ENCODE results near the gene NFYA. TPM values are rescaled to one million over a fixed set of nuclear protein-coding genes. Genes with fewer than 3 reads are reported as not detected.
"Not testable (repeated sequence)": the region's sequence is repeated elsewhere in the genome, so short reads cannot be mapped to it uniquely, and the experiment has no call there.

Gene NFYA
- total and polyA plus RNA-seq, 4 donors: 21.8 to 30.8 (median 27.7) TPM

- H3K36me3 ChIP-seq (ENCODE audit: control insufficient read depth, insufficient read depth, low read length): peaks cover 27% of the 10 kb centered on the region
- peak in 1 of 6 donors; percentile 29 for DNase-seq (ENCODE audit: low read depth in 4 of 6, low spot score in 6 of 6)
- no peaks in the 10 kb centered on the region for H3K9me3 ChIP-seq (ENCODE audit: control insufficient read depth, insufficient read depth, low read length)
- 62% methylated on average over 1 of the region's 3 CpGs for WGBS (ENCODE audit: insufficient coverage)
- no peaks in the 10 kb centered on the region for H3K4me1 ChIP-seq (ENCODE audit: control insufficient read depth, insufficient read depth, low read length)
- no peak overlapping the region for H3K27ac ChIP-seq (ENCODE audit: low read depth, low read length)
- no peak overlapping the region for H3K4me3 ChIP-seq (ENCODE audit: low read depth, low read length)
- H3K27me3 ChIP-seq (ENCODE audit: control insufficient read depth, insufficient read depth, low read length): no peaks in the 10 kb centered on the region
Measured at GRCh38 chr6:41098366-41098765, 25.6 kb downstream of the NFYA start.

- Histone ChIP-seq H3K27ac (ENCODE audit: low read depth, low read length) (no peak overlapping the region), H3K4me1 (ENCODE audit: control insufficient read depth, insufficient read depth, low read length) (no peaks in the 10 kb centered on the region), H3K36me3 (ENCODE audit: control insufficient read depth, insufficient read depth, low read length) (peaks cover 10% of the 10 kb centered on the region), H3K9me3 (ENCODE audit: control insufficient read depth, insufficient read depth, low read length) (no peaks in the 10 kb centered on the region), H3K4me3 (ENCODE audit: low read depth, low read length) (no peak overlapping the region), H3K27me3 (ENCODE audit: control insufficient read depth, insufficient read depth, low read length) (no peaks in the 10 kb centered on the region)
- DNase-seq (ENCODE audit: low read depth in 4 of 6, low spot score in 6 of 6): peak in 2 of 6 donors; percentile 7 to 61
- 51% methylated on average over 42 of the region's 42 CpGs for WGBS (ENCODE audit: insufficient coverage)
Measured at GRCh38 chr6:41100871-41101287, 28.1 kb downstream of the NFYA start.

GRCh38 chr6:41103847-41104246 is 31.1 kb downstream of the NFYA start:
- WGBS (ENCODE audit: insufficient coverage): 90% methylated on average over 3 of the region's 3 CpGs
- Histone ChIP-seq H3K36me3 (ENCODE audit: control insufficient read depth, insufficient read depth, low read length) (peaks cover 7% of the 10 kb centered on the region), H3K27me3 (ENCODE audit: control insufficient read depth, insufficient read depth, low read length) (no peaks in the 10 kb centered on the region), H3K27ac (ENCODE audit: low read depth, low read length) (no peak overlapping the region), H3K4me3 (ENCODE audit: low read depth, low read length) (no peak overlapping the region), H3K9me3 (ENCODE audit: control insufficient read depth, insufficient read depth, low read length) (no peaks in the 10 kb centered on the region), H3K4me1 (ENCODE audit: control insufficient read depth, insufficient read depth, low read length) (no peaks in the 10 kb centered on the region)
- no peak for DNase-seq (ENCODE audit: low read depth in 4 of 6, low spot score in 6 of 6)

- no peak for DNase-seq (ENCODE audit: low read depth in 4 of 6, low spot score in 6 of 6)
- H3K4me3 ChIP-seq (ENCODE audit: low read depth, low read length): no peak overlapping the region
- 92% methylated on average over 3 of the region's 3 CpGs for WGBS (ENCODE audit: insufficient coverage)
- H3K36me3 ChIP-seq (ENCODE audit: control insufficient read depth, insufficient read depth, low read length): no peaks in the 10 kb centered on the region
- no peaks in the 10 kb centered on the region for H3K9me3 ChIP-seq (ENCODE audit: control insufficient read depth, insufficient read depth, low read length)
- no peaks in the 10 kb centered on the region for H3K4me1 ChIP-seq (ENCODE audit: control insufficient read depth, insufficient read depth, low read length)
- no peaks in the 10 kb centered on the region for H3K27me3 ChIP-seq (ENCODE audit: control insufficient read depth, insufficient read depth, low read length)
- no peak overlapping the region for H3K27ac ChIP-seq (ENCODE audit: low read depth, low read length)
Measured at GRCh38 chr6:41111017-41111416, 38.2 kb downstream of the NFYA start.

GRCh38 chr6:41115027-41115426 is 42.3 kb downstream of the NFYA start:
- H3K27ac ChIP-seq (ENCODE audit: low read depth, low read length); H3K27me3 ChIP-seq (ENCODE audit: control insufficient read depth, insufficient read depth, low read length); H3K36me3 ChIP-seq (ENCODE audit: control insufficient read depth, insufficient read depth, low read length); DNase-seq (ENCODE audit: low read depth in 4 of 6, low spot score in 6 of 6); H3K4me1 ChIP-seq (ENCODE audit: control insufficient read depth, insufficient read depth, low read length); H3K4me3 ChIP-seq (ENCODE audit: low read depth, low read length); H3K9me3 ChIP-seq (ENCODE audit: control insufficient read depth, insufficient read depth, low read length): not testable (repeated sequence)
- WGBS (ENCODE audit: insufficient coverage): no CpG with 5 or more reads among the region's 2 CpGs

GRCh38 chr6:41119508-41119907 is 46.7 kb downstream of the NFYA start:
- Histone ChIP-seq H3K27me3 (ENCODE audit: control insufficient read depth, insufficient read depth, low read length) (no peaks in the 10 kb centered on the region), H3K4me3 (ENCODE audit: low read depth, low read length) (no peak overlapping the region), H3K36me3 (ENCODE audit: control insufficient read depth, insufficient read depth, low read length) (no peaks in the 10 kb centered on the region), H3K9me3 (ENCODE audit: control insufficient read depth, insufficient read depth, low read length) (no peaks in the 10 kb centered on the region), H3K4me1 (ENCODE audit: control insufficient read depth, insufficient read depth, low read length) (no peaks in the 10 kb centered on the region), H3K27ac (ENCODE audit: low read depth, low read length) (no peak overlapping the region)
- WGBS (ENCODE audit: insufficient coverage): 50% methylated on average over 1 of the region's 1 CpG
- no peak for DNase-seq (ENCODE audit: low read depth in 4 of 6, low spot score in 6 of 6)

GRCh38 chr6:41120058-41120457 is 47.3 kb downstream of the NFYA start:
- Histone ChIP-seq H3K36me3 (ENCODE audit: control insufficient read depth, insufficient read depth, low read length) (no peaks in the 10 kb centered on the region), H3K4me1 (ENCODE audit: control insufficient read depth, insufficient read depth, low read length) (no peaks in the 10 kb centered on the region), H3K9me3 (ENCODE audit: control insufficient read depth, insufficient read depth, low read length) (no peaks in the 10 kb centered on the region), H3K27ac (ENCODE audit: low read depth, low read length) (no peak overlapping the region), H3K4me3 (ENCODE audit: low read depth, low read length) (no peak overlapping the region), H3K27me3 (ENCODE audit: control insufficient read depth, insufficient read depth, low read length) (no peaks in the 10 kb centered on the region)
- no peak for DNase-seq (ENCODE audit: low read depth in 4 of 6, low spot score in 6 of 6)
- WGBS (ENCODE audit: insufficient coverage): no CpG with 5 or more reads among the region's 1 CpG

GRCh38 chr6:41122373-41122772 is 49.6 kb downstream of the NFYA start:
- Histone ChIP-seq H3K27ac (ENCODE audit: low read depth, low read length) (no peak overlapping the region), H3K36me3 (ENCODE audit: control insufficient read depth, insufficient read depth, low read length) (no peaks in the 10 kb centered on the region), H3K4me3 (ENCODE audit: low read depth, low read length) (no peak overlapping the region), H3K4me1 (ENCODE audit: control insufficient read depth, insufficient read depth, low read length) (no peaks in the 10 kb centered on the region), H3K27me3 (ENCODE audit: control insufficient read depth, insufficient read depth, low read length) (no peaks in the 10 kb centered on the region), H3K9me3 (ENCODE audit: control insufficient read depth, insufficient read depth, low read length) (no peaks in the 10 kb centered on the region)
- DNase-seq (ENCODE audit: low read depth in 4 of 6, low spot score in 6 of 6): no peak
- WGBS (ENCODE audit: insufficient coverage): 67% methylated on average over 1 of the region's 1 CpG

- no peak overlapping the region for H3K27ac ChIP-seq (ENCODE audit: low read depth, low read length)
- WGBS (ENCODE audit: insufficient coverage): no CpG with 5 or more reads among the region's 1 CpG
Measured at GRCh38 chr6:41122918-41123317, 50.1 kb downstream of the NFYA start.

GRCh38 chr6:41125282-41125681 is 52.5 kb downstream of the NFYA start:
- no peak overlapping the region for H3K4me3 ChIP-seq (ENCODE audit: low read depth, low read length)
- WGBS (ENCODE audit: insufficient coverage): no CpG with 5 or more reads among the region's 3 CpGs
- no peaks in the 10 kb centered on the region for H3K9me3 ChIP-seq (ENCODE audit: control insufficient read depth, insufficient read depth, low read length)
- H3K27me3 ChIP-seq (ENCODE audit: control insufficient read depth, insufficient read depth, low read length): no peaks in the 10 kb centered on the region
- no peak for DNase-seq (ENCODE audit: low read depth in 4 of 6, low spot score in 6 of 6)
- H3K4me1 ChIP-seq (ENCODE audit: control insufficient read depth, insufficient read depth, low read length): no peaks in the 10 kb centered on the region
- H3K36me3 ChIP-seq (ENCODE audit: control insufficient read depth, insufficient read depth, low read length): no peaks in the 10 kb centered on the region
- no peak overlapping the region for H3K27ac ChIP-seq (ENCODE audit: low read depth, low read length)

More at GRCh38 chr6:41122918-41123317, 50.1 kb downstream of the NFYA start:
- no peaks in the 10 kb centered on the region for H3K36me3 ChIP-seq (ENCODE audit: control insufficient read depth, insufficient read depth, low read length)
- DNase-seq (ENCODE audit: low read depth in 4 of 6, low spot score in 6 of 6): no peak
- H3K9me3 ChIP-seq (ENCODE audit: control insufficient read depth, insufficient read depth, low read length): no peaks in the 10 kb centered on the region
- no peaks in the 10 kb centered on the region for H3K4me1 ChIP-seq (ENCODE audit: control insufficient read depth, insufficient read depth, low read length)
- no peaks in the 10 kb centered on the region for H3K27me3 ChIP-seq (ENCODE audit: control insufficient read depth, insufficient read depth, low read length)
- no peak overlapping the region for H3K4me3 ChIP-seq (ENCODE audit: low read depth, low read length)
